Measurements from ENCODE around the gene CDX4. TPM values are rescaled to one million over a fixed set of nuclear protein-coding genes. Genes with fewer than 3 reads are reported as not detected.

The CDX4 gene
- total RNA-seq, 1 experiment from 2014 or later, result not detected

DNA sequence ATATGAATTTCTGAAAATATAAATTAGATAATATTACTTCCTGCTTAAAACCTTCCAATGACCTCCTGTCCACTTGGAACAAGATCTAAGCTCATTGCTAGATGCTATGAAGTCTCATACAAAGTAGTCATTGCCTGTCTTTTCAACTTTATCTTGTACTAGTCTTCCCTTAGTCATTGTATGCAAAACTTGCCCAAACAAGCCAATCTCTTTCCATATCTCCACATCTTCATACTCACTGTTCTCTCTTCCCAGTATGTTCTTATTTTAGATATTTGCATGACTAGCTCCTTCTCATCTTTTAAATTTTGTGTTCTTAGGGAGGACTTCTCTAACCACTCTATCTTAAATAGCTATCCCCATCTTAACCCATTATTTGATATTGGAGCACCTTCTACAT lies 33.9 kb upstream of the CDX4 start:
- TF ChIP-seq POLR2AphosphoS5 (IDR thresholded peaks at IDR 0.05; ENCODE audit: low read depth, low read length), result no peak
- no peak for TF ChIP-seq YY1 (IDR thresholded peaks at IDR 0.05; ENCODE audit: extremely low read depth, insufficient replicate concordance, low read depth, low read length)
- no peaks in the 10 kb centered on the region for H3K27me3 ChIP-seq (ENCODE audit: insufficient read depth, low read length)
- H3K9ac ChIP-seq (ENCODE audit: low read length), result no peak overlapping the region
- no peak overlapping the region for H3K4me2 ChIP-seq (ENCODE audit: low read length)
- H3K4me3 ChIP-seq (replicated peaks in 1 of 2; ENCODE audit: low read depth in 1 of 2, low read length in 2 of 2), result no peak overlapping the region
- no peak for DNase-seq (ENCODE audit: low read depth, low spot score)
- intact Hi-C loops (cut with micrococcal nuclease), result no loop called here
- no peak overlapping the region for H3K27ac ChIP-seq (ENCODE audit: low read depth, low read length)
- H3K9me2 ChIP-seq (ENCODE audit: insufficient read depth), result no peaks in the 10 kb centered on the region
- no peaks in the 10 kb centered on the region for H3K4me1 ChIP-seq (ENCODE audit: control insufficient read depth in 1 of 2, insufficient read depth in 2 of 2, low read length in 2 of 2)
- POLR2A ChIA-PET, result interaction anchor here (0.7 kb wide), 1 partner anchor 14 kb away, joined by 4 read pairs; no protein-coding TSS in a partner anchor
- H4K20me1 ChIP-seq (ENCODE audit: insufficient read depth), result no peaks in the 10 kb centered on the region
- CTCF ChIA-PET, result no interaction called here
- ATAC-seq, result no peak
- no peaks in the 10 kb centered on the region for H3K79me2 ChIP-seq (ENCODE audit: insufficient read depth, low read length)
- H2AFZ ChIP-seq (ENCODE audit: low read depth, low read length, poor library complexity, severe bottlenecking), result no peak overlapping the region
- RAD21 ChIA-PET (ENCODE audit: low non-redundant PET in 1 of 2, low total read pairs in 2 of 2, uncharacterized antibody in 2 of 2, unreplicated experiment in 2 of 2), result no interaction called here
- no TSS peak for BruUV-seq (replicated peaks)
- no peaks in the 10 kb centered on the region for H3K9me3 ChIP-seq (ENCODE audit: control insufficient read depth in 1 of 2, insufficient read depth in 1 of 2, low read depth in 1 of 2, low read length in 2 of 2)
- no peaks in the 10 kb centered on the region for H3K36me3 ChIP-seq (ENCODE audit: control insufficient read depth in 1 of 2, insufficient read depth in 2 of 2, low read length in 2 of 2)

DNA sequence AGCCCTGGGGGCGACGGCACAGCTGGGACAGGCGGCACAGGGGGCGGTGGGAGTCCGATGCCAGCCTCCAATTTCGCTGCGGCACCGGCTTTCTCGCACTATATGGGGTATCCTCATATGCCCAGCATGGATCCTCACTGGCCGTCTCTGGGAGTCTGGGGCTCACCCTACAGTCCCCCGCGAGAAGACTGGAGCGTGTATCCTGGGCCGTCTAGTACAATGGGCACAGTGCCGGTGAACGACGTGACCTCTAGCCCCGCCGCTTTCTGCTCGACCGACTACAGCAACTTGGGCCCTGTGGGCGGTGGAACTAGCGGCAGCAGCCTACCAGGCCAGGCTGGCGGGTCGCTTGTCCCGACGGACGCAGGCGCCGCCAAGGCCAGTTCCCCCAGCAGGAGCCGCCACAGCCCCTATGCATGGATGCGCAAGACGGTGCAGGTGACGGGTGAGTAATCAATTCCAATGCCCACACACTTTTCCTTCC lies 500 bp downstream of the CDX4 start:
- Histone ChIP-seq H3K9ac (ENCODE audit: low read length) (no peak overlapping the region), H3K4me2 (ENCODE audit: low read length) (no peak overlapping the region), H3K9me2 (ENCODE audit: insufficient read depth) (no peaks in the 10 kb centered on the region), H3K36me3 (ENCODE audit: control insufficient read depth in 1 of 2, insufficient read depth in 2 of 2, low read length in 2 of 2) (no peaks in the 10 kb centered on the region), H4K20me1 (ENCODE audit: insufficient read depth) (no peaks in the 10 kb centered on the region), H3K79me2 (ENCODE audit: insufficient read depth, low read length) (no peaks in the 10 kb centered on the region), H2AFZ (ENCODE audit: low read depth, low read length, poor library complexity, severe bottlenecking) (no peak overlapping the region), H3K4me3 (replicated peaks in 1 of 2; ENCODE audit: low read depth in 1 of 2, low read length in 2 of 2) (no peak overlapping the region), H3K27ac (ENCODE audit: low read depth, low read length) (no peak overlapping the region), H3K27me3 (ENCODE audit: insufficient read depth, low read length) (no peaks in the 10 kb centered on the region), H3K4me1 (ENCODE audit: control insufficient read depth in 1 of 2, insufficient read depth in 2 of 2, low read length in 2 of 2) (no peaks in the 10 kb centered on the region), H3K9me3 (ENCODE audit: control insufficient read depth in 1 of 2, insufficient read depth in 1 of 2, low read depth in 1 of 2, low read length in 2 of 2) (no peaks in the 10 kb centered on the region)
- TF ChIP-seq RAD21 (IDR thresholded peaks at IDR 0.05; ENCODE audit: low read depth), result no peak
- no peak for TF ChIP-seq CBX3 (IDR thresholded peaks at IDR 0.05; ENCODE audit: low read depth)
- no peak for TF ChIP-seq ZFX (IDR thresholded peaks at IDR 0.05)
- no peak for TF ChIP-seq JUND (IDR thresholded peaks at IDR 0.05)
- no peak for TF ChIP-seq TCF7L2 (IDR thresholded peaks at IDR 0.05; ENCODE audit: borderline replicate concordance, extremely low read depth, insufficient read depth, insufficient read length)
- TF ChIP-seq, protein P1, sequence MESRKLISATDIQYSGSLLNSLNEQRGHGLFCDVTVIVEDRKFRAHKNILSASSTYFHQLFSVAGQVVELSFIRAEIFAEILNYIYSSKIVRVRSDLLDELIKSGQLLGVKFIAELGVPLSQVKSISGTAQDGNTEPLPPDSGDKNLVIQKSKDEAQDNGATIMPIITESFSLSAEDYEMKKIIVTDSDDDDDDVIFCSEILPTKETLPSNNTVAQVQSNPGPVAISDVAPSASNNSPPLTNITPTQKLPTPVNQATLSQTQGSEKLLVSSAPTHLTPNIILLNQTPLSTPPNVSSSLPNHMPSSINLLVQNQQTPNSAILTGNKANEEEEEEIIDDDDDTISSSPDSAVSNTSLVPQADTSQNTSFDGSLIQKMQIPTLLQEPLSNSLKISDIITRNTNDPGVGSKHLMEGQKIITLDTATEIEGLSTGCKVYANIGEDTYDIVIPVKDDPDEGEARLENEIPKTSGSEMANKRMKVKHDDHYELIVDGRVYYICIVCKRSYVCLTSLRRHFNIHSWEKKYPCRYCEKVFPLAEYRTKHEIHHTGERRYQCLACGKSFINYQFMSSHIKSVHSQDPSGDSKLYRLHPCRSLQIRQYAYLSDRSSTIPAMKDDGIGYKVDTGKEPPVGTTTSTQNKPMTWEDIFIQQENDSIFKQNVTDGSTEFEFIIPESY (IDR thresholded peaks at IDR 0.05; ENCODE audit: extremely low read depth, insufficient replicate concordance, low read length), result no peak
- TF ChIP-seq FOSL1 (IDR thresholded peaks at IDR 0.05; ENCODE audit: low read depth), result no peak
- no peak for TF ChIP-seq POLR2AphosphoS5 (IDR thresholded peaks at IDR 0.05; ENCODE audit: low read depth, low read length)
- TF ChIP-seq SRF (IDR thresholded peaks at IDR 0.05; ENCODE audit: low read depth), result no peak
- TF ChIP-seq EZH2 (IDR thresholded peaks at IDR 0.05), result no peak
- intact Hi-C loops (cut with micrococcal nuclease), result no loop called here
- RAD21 ChIA-PET (ENCODE audit: low non-redundant PET in 1 of 2, low total read pairs in 2 of 2, uncharacterized antibody in 2 of 2, unreplicated experiment in 2 of 2), result no interaction called here
- no TSS peak for BruUV-seq (replicated peaks)
- CTCF ChIA-PET, result no interaction called here
- POLR2A ChIA-PET, result no interaction called here
- no peak for DNase-seq (ENCODE audit: low read depth, low spot score)
- ATAC-seq, result no peak
